ENCODE data around the gene GNRH2.
"Not testable (repeated sequence)": the region's sequence is repeated elsewhere in the genome, so short reads cannot be mapped to it uniquely, and the experiment has no call there.

The GNRH2 gene

GRCh38 chr20:3044336-3044965 lies 1.0 kb downstream of the GNRH2 start:
- TF ChIP-seq POLR2AphosphoS5 (IDR thresholded peaks at IDR 0.05; ENCODE audit: low read depth, low read length) (no peak), POLR2A (IDR thresholded peaks at IDR 0.05; ENCODE audit: low read depth, low read length) (no peak), TAF1 (IDR thresholded peaks at IDR 0.05; ENCODE audit: borderline replicate concordance, low read depth, low read length) (no peak)
- DNase-seq (ENCODE audit: insufficient read length), result no peak
- FAIRE-seq, result no peak

GRCh38 chr20:3045042-3045815 lies 1.8 kb downstream of the GNRH2 start:
- TF ChIP-seq TAF1 (IDR thresholded peaks at IDR 0.05; ENCODE audit: borderline replicate concordance, low read depth, low read length), result 0 out of 2 replicates have a peak, but pooled peaks have one; percentile 23
- no peak for TF ChIP-seq POLR2AphosphoS5 (IDR thresholded peaks at IDR 0.05; ENCODE audit: low read depth, low read length)
- peak; percentile 66 for DNase-seq (ENCODE audit: insufficient read length)
- FAIRE-seq, result no peak

GRCh38 chr20:3045816-3046676 lies 2.6 kb downstream of the GNRH2 start, which contains the start of gene MRPS26:
Gene MRPS26, plus strand, starts transcription at chr20:3046052. Its CDS starts 17 bp downstream, at chr20:3046069.
- DNase-seq (ENCODE audit: insufficient read length) (peak; percentile 93), FAIRE-seq (peak; percentile 99)
- peak; percentile 66; the same call in 1 of the 2 replicates for TF ChIP-seq POLR2A (IDR thresholded peaks at IDR 0.05; ENCODE audit: low read depth, low read length)
- TF ChIP-seq POLR2AphosphoS5 (IDR thresholded peaks at IDR 0.05; ENCODE audit: low read depth, low read length), result peak; percentile 40
- TF ChIP-seq TAF1 (IDR thresholded peaks at IDR 0.05; ENCODE audit: borderline replicate concordance, low read depth, low read length), result peak; percentile 35; the same call in 1 of the 2 replicates

- DNase-seq (ENCODE audit: insufficient read length), result no peak
- no peak for TF ChIP-seq TAF1 (IDR thresholded peaks at IDR 0.05; ENCODE audit: borderline replicate concordance, low read depth, low read length)
- TF ChIP-seq POLR2A (IDR thresholded peaks at IDR 0.05; ENCODE audit: low read depth, low read length), result no peak
- no peak for TF ChIP-seq POLR2AphosphoS5 (IDR thresholded peaks at IDR 0.05; ENCODE audit: low read depth, low read length)
- FAIRE-seq, result no peak
Observed at GRCh38 chr20:3046677-3047462, 3.4 kb downstream of the GNRH2 start.

GRCh38 chr20:3047486-3048419 lies 4.3 kb downstream of the GNRH2 start:
- TF ChIP-seq POLR2A (IDR thresholded peaks at IDR 0.05; ENCODE audit: low read depth, low read length) (no peak), TAF1 (IDR thresholded peaks at IDR 0.05; ENCODE audit: borderline replicate concordance, low read depth, low read length) (no peak), POLR2AphosphoS5 (IDR thresholded peaks at IDR 0.05; ENCODE audit: low read depth, low read length) (no peak)
- FAIRE-seq (no peak), DNase-seq (ENCODE audit: insufficient read length) (no peak)

- DNase-seq (ENCODE audit: insufficient read length), result no peak
- no peak for TF ChIP-seq POLR2A (IDR thresholded peaks at IDR 0.05; ENCODE audit: low read depth, low read length)
- TF ChIP-seq POLR2AphosphoS5 (IDR thresholded peaks at IDR 0.05; ENCODE audit: low read depth, low read length), result no peak
- no peak for TF ChIP-seq TAF1 (IDR thresholded peaks at IDR 0.05; ENCODE audit: borderline replicate concordance, low read depth, low read length)
- no peak for FAIRE-seq
Observed at GRCh38 chr20:3051385-3052019, 8.1 kb downstream of the GNRH2 start.

- DNase-seq (ENCODE audit: insufficient read length) (no peak), FAIRE-seq (no peak)
- TF ChIP-seq TAF1 (IDR thresholded peaks at IDR 0.05; ENCODE audit: borderline replicate concordance, low read depth, low read length) (no peak), POLR2AphosphoS5 (IDR thresholded peaks at IDR 0.05; ENCODE audit: low read depth, low read length) (no peak), POLR2A (IDR thresholded peaks at IDR 0.05; ENCODE audit: low read depth, low read length) (no peak)
Observed at GRCh38 chr20:3059489-3059888, 16.1 kb downstream of the GNRH2 start.

- not testable (repeated sequence) for DNase-seq (ENCODE audit: insufficient read length); FAIRE-seq
Observed at GRCh38 chr20:3064119-3064518, 20.7 kb downstream of the GNRH2 start.

- FAIRE-seq (no peak), DNase-seq (ENCODE audit: insufficient read length) (no peak)
- no peak for TF ChIP-seq POLR2A (IDR thresholded peaks at IDR 0.05; ENCODE audit: low read depth, low read length)
- TF ChIP-seq POLR2AphosphoS5 (IDR thresholded peaks at IDR 0.05; ENCODE audit: low read depth, low read length), result no peak
- no peak for TF ChIP-seq TAF1 (IDR thresholded peaks at IDR 0.05; ENCODE audit: borderline replicate concordance, low read depth, low read length)
Observed at GRCh38 chr20:3067139-3068014, 24.0 kb downstream of the GNRH2 start.
